Heart right ventricle (tissue), 16 donors: ENCODE data around the gene ZNF550. TPM values are rescaled to one million over a fixed set of nuclear protein-coding genes. Genes with fewer than 3 reads are reported as not detected.
A peak's percentile ranks its signal among the peaks of the same experiment; 100 is the strongest.

Experiments
- ATAC-seq, 8 donors: fragments of 200-7000 bp; cut with Tn5 transposase; one replicate each; pipeline ENCODE4 v1.9.1; 2020; ENCODE audit warnings: mild to moderate bottlenecking in 8 of 8, moderate library complexity in 8 of 8, moderate number of reproducible peaks in 1 of 8
- DNase-seq, 2 donors: peaks; one replicate each; pipeline ENCODE4 v3.0.0-alpha.2; 2020
- H3K27ac ChIP-seq, 10 donors: fragments of 200-600 bp; sonication (generic) in 2 of 10; one replicate each; pipeline versions ENCODE4 v1.5.0 to v1.8.0; 2020 to 2022; ENCODE audit warnings: mild to moderate bottlenecking in 3 of 10
- H3K27me3 ChIP-seq, 7 donors: fragments of 200-600 bp; one replicate each; pipeline ENCODE4 v1.8.0; 2021 to 2022; ENCODE audit warnings: mild to moderate bottlenecking in 2 of 7
- H3K36me3 ChIP-seq, 9 donors: fragments of 200-600 bp; sonication (generic) in 1 of 9; one replicate each; pipeline versions ENCODE4 v1.5.0 to v1.8.0; 2020 to 2022; ENCODE audit warnings: mild to moderate bottlenecking in 2 of 9
- H3K4me1 ChIP-seq, 9 donors: fragments of 200-600 bp; sonication (generic) in 1 of 9; one replicate each; pipeline versions ENCODE4 v1.5.0 to v1.8.0; 2020 to 2022; ENCODE audit warnings: mild to moderate bottlenecking in 4 of 9
- H3K4me3 ChIP-seq, 10 donors: fragments of 200-600 bp; sonication (generic) in 2 of 10; one replicate each; pipeline versions ENCODE4 v1.5.0 to v1.8.0; 2020 to 2022; ENCODE audit warnings: mild to moderate bottlenecking in 7 of 10, moderate library complexity in 2 of 10
- H3K9me3 ChIP-seq, 11 donors: fragments of 200-600 bp in 10 of 11; sonication (generic) in 2 of 11; one replicate each; pipeline versions ENCODE4 v1.5.0 to v1.8.0; 2013 to 2022; ENCODE audit warnings: mild to moderate bottlenecking in 2 of 11, control low read depth in 1 of 11, moderate library complexity in 1 of 11
- CTCF ChIP-seq, 9 donors: fragments of 200-600 bp; sonication (generic) in 2 of 9; IDR thresholded peaks; one replicate each; pipeline versions ENCODE4 v1.5.0 to v1.8.0; 2021 to 2022; ENCODE audit warnings: antibody characterized with exemption in 9 of 9, mild to moderate bottlenecking in 5 of 9, moderate library complexity in 1 of 9
- WGBS, 2 donors: extraction: QIAGEN DNeasy Blood & Tissue Kit; methylation state at CpG; one replicate each; pipeline ENCODE4 v1.1.7; 2013; ENCODE audit warnings: inconsistent platforms in 1 of 2; 5-methylcytosine and 5-hydroxymethylcytosine counted together
- intact Hi-C, 10 donors: fragments of 100-400 bp; cut with DNase I; formaldehyde crosslinking; loops; one replicate each; pipeline versions ENCODE4 v1.11.1 to v1.14.2; 2022
- polyA plus RNA-seq, 2 donors: library from polyadenylated mRNA; stranded (reverse); fragments of 200-250 nt; gene quantifications; one replicate each; pipeline ENCODE4 v1.2.3, GENCODE V29; 2013
- total RNA-seq, 10 donors: library from RNA; stranded (reverse); fragmentation: NEBNext Ultra II Directional in 3 of 10; extraction: Animal tissue kit (Norgen Biotek cat#: 25700) in 3 of 10; gene quantifications; one replicate each; pipeline versions ENCODE4 v1.2.1 to v1.2.4, GENCODE V29; 2021 to 2023
- donor health status: Arrhythmogenic right ventricular cardiomyopathy.
- donor health status: ischemic (EF 13 %, LVEDD 7.1; RV severe dilation, severe dysfunction).
- donor health status: healthy with polysubstance abuse.
- donor health status: DM: no; HTN: yes; CAD: no.
- donor health status: DM: no; HTN: no; CAD: no.
- donor health status: ischemic (EF 25% LVEDD 6.9; RV normal size, moderate dysfunction).
- donor health status: ischemic (EF 25% LVEDD 5.7; RV mildly dilated, moderate dysfunction).
- donor health status: healthy.
- donor health status: DM: yes; HTN: yes; CAD: no.
- donor health status: Ischemic cardiomyopathy.
- donor health status: ischemic (EF 35%, LVEDD 5.7; RV mildly dilated, moderate dysfunction).
- donor health status: nonischemic (EF 11% LVEDD 7.7; RV severe dilation, severe dysfunction).
- donor health status: DM: yes; HTN: yes; CAD: no.
- donor health status: PGD.
- donor health status: ischemic (EF 29% LVEDD 5.4; RV normal size, mild dysfunction).
- donor health status: nonischemic (EF 23%, LVEDD 6.1; RV moderate dilation, normal function).

Gene ZNF550
- total and polyA plus RNA-seq, 12 donors = 3.3 to 9.7 (median 7.3) TPM

GRCh38 chr19:57566396-57567265, 7.0 kb upstream of the ZNF550 start:
- TF ChIP-seq CTCF (IDR thresholded peaks at IDR 0.05) = no peak
- Histone ChIP-seq H3K27me3 (no peaks in the 10 kb centered on the region), H3K4me1 (no peaks in the 10 kb centered on the region), H3K27ac (no peak overlapping the region), H3K9me3 (peaks cover 0 to 100% (median 71%) of the 10 kb centered on the region in 11 donors), H3K36me3 (peaks cover 0 to 10% (median 6%) of the 10 kb centered on the region in 9 donors), H3K4me3 (no peak overlapping the region)
- WGBS, 2 donors = 56 to 61% methylated on average over 7 of the region's 7 CpGs
- DNase-seq (no peak), ATAC-seq (no peak)
- intact Hi-C loops = loop anchor here in 1 of 10 donors (10.0 kb wide), 1 partner anchor 48 kb away; the partner anchor contains the start of gene ZNF134

GRCh38 chr19:57563547-57563946, 3.9 kb upstream of the ZNF550 start:
- intact Hi-C loops = loop anchor here in 1 of 10 donors (10.0 kb wide), 1 partner anchor 51 kb away; the partner anchor contains the start of gene ZNF134
- TF ChIP-seq CTCF (IDR thresholded peaks at IDR 0.05) = no peak
- Histone ChIP-seq H3K4me3 (no peak overlapping the region), H3K27ac (no peak overlapping the region), H3K4me1 (peaks cover 0 to 14% (median 10%) of the 10 kb centered on the region in 9 donors), H3K27me3 (no peaks in the 10 kb centered on the region), H3K36me3 (no peaks in the 10 kb centered on the region), H3K9me3 (peaks cover 0 to 79% (median 41%) of the 10 kb centered on the region in 11 donors)
- 59 to 69% methylated on average over 1 of the region's 1 CpG for WGBS, 2 donors
- DNase-seq (no peak), ATAC-seq (no peak)

- intact Hi-C loops = loop anchor here in 1 of 10 donors (10.0 kb wide), 1 partner anchor 55 kb away; the partner anchor contains the start of gene ZNF134
- Histone ChIP-seq H3K4me3 (peak overlapping the region; percentile 80 to 100 (median 96)), H3K27ac (peak overlapping the region in 9 of 10 donors; percentile 72 to 93 (median 84)), H3K27me3 (no peaks in the 10 kb centered on the region), H3K4me1 (peaks cover 3 to 31% (median 21%) of the 10 kb centered on the region in 9 donors), H3K36me3 (peaks cover 0 to 18% (median 14%) of the 10 kb centered on the region in 9 donors), H3K9me3 (peaks cover 0 to 63% (median 9%) of the 10 kb centered on the region in 11 donors)
- WGBS, 2 donors = 14 to 15% methylated on average over 23 of the region's 23 CpGs
- DNase-seq (peak; percentile 49 to 55), ATAC-seq (peak; percentile 45 to 75 (median 56))
- no peak for TF ChIP-seq CTCF (IDR thresholded peaks at IDR 0.05)
Observed at GRCh38 chr19:57560049-57560491, 407 bp upstream of the ZNF550 start.

- intact Hi-C loops = no loop called here
- peaks cover 0 to 63% (median 5%) of the 10 kb centered on the region in 11 donors for H3K9me3 ChIP-seq
- TF ChIP-seq CTCF (IDR thresholded peaks at IDR 0.05) = no peak
- peaks cover 0 to 29% (median 24%) of the 10 kb centered on the region in 9 donors for H3K36me3 ChIP-seq
- no peaks in the 10 kb centered on the region for H3K27me3 ChIP-seq
- DNase-seq (peak; percentile 14 to 18), ATAC-seq (peak; percentile 21 to 71 (median 50))
- H3K27ac ChIP-seq = peak overlapping the region in 9 of 10 donors; percentile 72 to 93 (median 84)
- 0 to 1% methylated on average over 22 of the region's 22 CpGs for WGBS, 2 donors
- peak overlapping the region; percentile 80 to 100 (median 96) for H3K4me3 ChIP-seq
- peaks cover 3 to 31% (median 21%) of the 10 kb centered on the region in 9 donors for H3K4me1 ChIP-seq
Observed at GRCh38 chr19:57559008-57559403, 657 bp downstream of the ZNF550 start.
